Measurements from ENCODE around the gene SLAMF1. TPM values are rescaled to one million over a fixed set of nuclear protein-coding genes. Genes with fewer than 3 reads are reported as not detected.

SLAMF1 gene
- total and polyA plus RNA-seq, 2 donors from 2014 or later, result 0.13 to 3.3 TPM

- no peak for DNase-seq
- Histone ChIP-seq H3K9me3 (ENCODE audit: control insufficient read depth in 2 of 3, insufficient read depth in 1 of 3, low read length in 3 of 3) (no peaks in the 10 kb centered on the region), H3K36me3 (ENCODE audit: control insufficient read depth in 2 of 3, insufficient read depth in 3 of 3, low read length in 3 of 3) (no peaks in the 10 kb centered on the region), H3K4me3 (ENCODE audit: low read length in 3 of 3) (no peak overlapping the region), H3K27ac (ENCODE audit: low read depth in 2 of 2, low read length in 2 of 2) (no peak overlapping the region), H3K9ac (ENCODE audit: low read length in 3 of 3) (no peak overlapping the region), H3K4me1 (ENCODE audit: control insufficient read depth in 2 of 3, insufficient read depth in 2 of 3, low read depth in 1 of 3, low read length in 3 of 3) (no peaks in the 10 kb centered on the region), H3K27me3 (ENCODE audit: control insufficient read depth, insufficient read depth, low read length) (no peaks in the 10 kb centered on the region)
- no peak for TF ChIP-seq CTCF (IDR thresholded peaks at IDR 0.05; ENCODE audit: borderline replicate concordance, extremely low read depth, insufficient read depth)
- FAIRE-seq, result no peak
- intact Hi-C loops (cut with DNase I), result no loop called here
Observed at GRCh38 chr1:160626509-160627342, 20.1 kb downstream of the SLAMF1 start.

GRCh38 chr1:160625725-160626498 lies 20.9 kb downstream of the SLAMF1 start:
- DNase-seq (no peak), FAIRE-seq (no peak)
- H3K9me3 ChIP-seq (ENCODE audit: control insufficient read depth in 2 of 3, insufficient read depth in 1 of 3, low read length in 3 of 3), result no peaks in the 10 kb centered on the region
- H3K36me3 ChIP-seq (ENCODE audit: control insufficient read depth in 2 of 3, insufficient read depth in 3 of 3, low read length in 3 of 3), result no peaks in the 10 kb centered on the region
- H3K9ac ChIP-seq (ENCODE audit: low read length in 3 of 3), result no peak overlapping the region
- no peaks in the 10 kb centered on the region for H3K27me3 ChIP-seq (ENCODE audit: control insufficient read depth, insufficient read depth, low read length)
- no peak overlapping the region for H3K27ac ChIP-seq (ENCODE audit: low read depth in 2 of 2, low read length in 2 of 2)
- no peak for TF ChIP-seq CTCF (IDR thresholded peaks at IDR 0.05; ENCODE audit: borderline replicate concordance, extremely low read depth, insufficient read depth)
- no peaks in the 10 kb centered on the region for H3K4me1 ChIP-seq (ENCODE audit: control insufficient read depth in 2 of 3, insufficient read depth in 2 of 3, low read depth in 1 of 3, low read length in 3 of 3)
- intact Hi-C loops (cut with DNase I), result no loop called here
- H3K4me3 ChIP-seq (ENCODE audit: low read length in 3 of 3), result no peak overlapping the region

- FAIRE-seq, result no peak
- Histone ChIP-seq H3K36me3 (ENCODE audit: control insufficient read depth in 2 of 3, insufficient read depth in 3 of 3, low read length in 3 of 3) (no peaks in the 10 kb centered on the region), H3K9ac (ENCODE audit: low read length in 3 of 3) (no peak overlapping the region), H3K4me3 (ENCODE audit: low read length in 3 of 3) (no peak overlapping the region), H3K9me3 (ENCODE audit: control insufficient read depth in 2 of 3, insufficient read depth in 1 of 3, low read length in 3 of 3) (no peaks in the 10 kb centered on the region), H3K4me1 (ENCODE audit: control insufficient read depth in 2 of 3, insufficient read depth in 2 of 3, low read depth in 1 of 3, low read length in 3 of 3) (no peaks in the 10 kb centered on the region), H3K27me3 (ENCODE audit: control insufficient read depth, insufficient read depth, low read length) (no peaks in the 10 kb centered on the region), H3K27ac (ENCODE audit: low read depth in 2 of 2, low read length in 2 of 2) (no peak overlapping the region)
- no peak for DNase-seq
- no peak for TF ChIP-seq CTCF (IDR thresholded peaks at IDR 0.05; ENCODE audit: borderline replicate concordance, extremely low read depth, insufficient read depth)
- intact Hi-C loops (cut with DNase I), result no loop called here
Observed at GRCh38 chr1:160625321-160625720, 21.5 kb downstream of the SLAMF1 start.
